Neural progenitor cell (in vitro differentiated cells): Measurements from ENCODE around the gene SHISA3. TPM values are rescaled to one million over a fixed set of nuclear protein-coding genes. Genes with fewer than 3 reads are reported as not detected.
A peak's percentile ranks its signal among the peaks of the same experiment; 100 is the strongest.

ENCODE experiments used
- DNase-seq: peaks from one replicate; pipeline ENCODE4 v3.0.0-alpha.2; 2016; ENCODE audit warnings: low spot score
- H2AFZ ChIP-seq: fragments of 200-600 bp; sonication (generic); replicated peaks from 2 replicates; pipeline ENCODE4 v1.6.1; 2016; ENCODE audit warnings: antibody characterized with exemption
- H3F3A ChIP-seq: fragments of 200-600 bp; sonication (generic); 2 replicates; pipeline ENCODE4 v1.6.1; 2016; ENCODE audit warnings: antibody characterized with exemption, low read depth
- H3K27ac ChIP-seq: fragments of 200-600 bp; sonication (generic); 2 replicates; pipeline ENCODE4 v1.5.1; 2016; ENCODE audit warnings: mild to moderate bottlenecking
- H3K27me3 ChIP-seq: fragments of 200-600 bp; sonication (generic); 2 replicates; pipeline ENCODE4 v1.6.1; 2016; ENCODE audit warnings: mild to moderate bottlenecking, moderate library complexity
- H3K36me3 ChIP-seq: fragments of 200-600 bp; sonication (generic); 2 replicates; pipeline ENCODE4 v1.5.1; 2016
- H3K4me1 ChIP-seq: fragments of 200-600 bp; sonication (generic); 2 replicates; pipeline ENCODE4 v1.6.1; 2016; ENCODE audit warnings: mixed run types
- H3K4me2 ChIP-seq: fragments of 200-600 bp; sonication (generic); 2 replicates; pipeline ENCODE4 v1.6.1; 2016
- H3K4me3 ChIP-seq: fragments of 200-600 bp; sonication (generic); 2 replicates; pipeline ENCODE4 v1.5.1; 2016
- H3K79me2 ChIP-seq: fragments of 200-600 bp; sonication (generic); 2 replicates; pipeline ENCODE4 v1.6.1; 2016; ENCODE audit warnings: low read depth
- H3K9ac ChIP-seq: fragments of 200-600 bp; sonication (generic); 2 replicates; pipeline ENCODE4 v1.6.1; 2016
- H3K9me3 ChIP-seq: fragments of 200-600 bp; sonication (generic); 2 replicates; pipeline ENCODE4 v1.5.1; 2016; ENCODE audit warnings: low read depth
- H4K20me1 ChIP-seq: fragments of 200-600 bp; sonication (generic); 2 replicates; pipeline ENCODE4 v1.6.1; 2016; ENCODE audit warnings: low read depth
- H3K27ac Mint-ChIP-seq: 3 replicates; pipeline ENCODE4 v1.8.0; 2021; ENCODE audit warnings: mixed read lengths
- H3K27me3 Mint-ChIP-seq: 2 replicates; pipeline ENCODE4 v1.8.0; 2022; ENCODE audit warnings: low read depth, mild to moderate bottlenecking, inconsistent platforms, moderate library complexity, mixed read lengths; ENCODE audit not compliant: insufficient read depth
- H3K36me3 Mint-ChIP-seq: 3 replicates; pipeline ENCODE4 v1.8.0; 2021; ENCODE audit warnings: mixed read lengths
- H3K4me1 Mint-ChIP-seq: 3 replicates; pipeline ENCODE4 v1.8.0; 2021; ENCODE audit warnings: mixed read lengths
- H3K4me3 Mint-ChIP-seq: 3 replicates; pipeline ENCODE4 v1.8.0; 2021; ENCODE audit warnings: mild to moderate bottlenecking, moderate library complexity, mixed read lengths
- H3K9me3 Mint-ChIP-seq: 3 replicates; pipeline ENCODE4 v1.8.0; 2020; ENCODE audit warnings: mixed read lengths
- CTCF ChIP-seq: fragments of 200-600 bp; sonication (generic); IDR thresholded peaks from 2 replicates; pipeline ENCODE4 v1.5.1; 2017; ENCODE audit warnings: antibody characterized with exemption, mild to moderate bottlenecking
- EZH2 ChIP-seq: fragments of 200-600 bp; sonication (generic); IDR thresholded peaks from 2 replicates; pipeline ENCODE4 v1.6.1; 2017; ENCODE audit warnings: antibody characterized with exemption, mild to moderate bottlenecking, moderate library complexity
- EZH2phosphoT487 ChIP-seq: fragments of 200-600 bp; sonication (generic); IDR thresholded peaks from 2 replicates; pipeline ENCODE4 v1.6.1; 2017; ENCODE audit warnings: antibody characterized with exemption
- total RNA-seq: library from RNA; depleted of rRNA; stranded (reverse); fragments of >200 nt; gene quantifications from 2 replicates; pipeline ENCODE4 v1.2.3, GENCODE V29; 2015; ENCODE audit warnings: low replicate concordance

SHISA3 gene
- total RNA-seq, 1 donor from 2014 or later = not detected

GRCh38 chr4:42404001-42404400, 6.7 kb downstream of the SHISA3 start:
- Histone ChIP-seq H3K4me1 (peaks cover 7% of the 10 kb centered on the region), H3K9me3 (no peaks in the 10 kb centered on the region), H4K20me1 (no peaks in the 10 kb centered on the region), H3K4me3 (no peak overlapping the region), H3K9ac (no peak overlapping the region), H3K36me3 (no peaks in the 10 kb centered on the region), H3K27ac (no peak overlapping the region), H3K4me2 (no peak overlapping the region), H3K79me2 (no peaks in the 10 kb centered on the region), H2AFZ (no peak overlapping the region), H3F3A (peaks cover 18% of the 10 kb centered on the region), H3K27me3 (peaks cover 32% of the 10 kb centered on the region)
- peaks cover 10% of the 10 kb centered on the region for H3K4me1 Mint-ChIP-seq
- peak; percentile 38 for DNase-seq
- H3K27me3 Mint-ChIP-seq = peaks cover 25% of the 10 kb centered on the region
- no peak overlapping the region for H3K27ac Mint-ChIP-seq
- TF ChIP-seq CTCF (peak; percentile 53), EZH2phosphoT487 (no peak)
- no peaks in the 10 kb centered on the region for H3K36me3 Mint-ChIP-seq
- no peak overlapping the region for H3K4me3 Mint-ChIP-seq
- peaks cover 2% of the 10 kb centered on the region for H3K9me3 Mint-ChIP-seq

GRCh38 chr4:42410446-42410845, 13.2 kb downstream of the SHISA3 start:
- no peaks in the 10 kb centered on the region for H3K9me3 Mint-ChIP-seq
- H3K27me3 Mint-ChIP-seq = peaks cover 2% of the 10 kb centered on the region

GRCh38 chr4:42411803-42412202, 14.5 kb downstream of the SHISA3 start:
- no peak overlapping the region for H3K27ac Mint-ChIP-seq
- H3K79me2 ChIP-seq = no peaks in the 10 kb centered on the region
- H3K27me3 ChIP-seq = no peaks in the 10 kb centered on the region
- H3K4me3 ChIP-seq = no peak overlapping the region
- H3K9me3 Mint-ChIP-seq = no peaks in the 10 kb centered on the region
- TF ChIP-seq EZH2 (no peak), CTCF (no peak), EZH2phosphoT487 (no peak)
- no peaks in the 10 kb centered on the region for H3K36me3 ChIP-seq
- H3K27me3 Mint-ChIP-seq = peaks cover 2% of the 10 kb centered on the region
- no peak overlapping the region for H2AFZ ChIP-seq
- no peaks in the 10 kb centered on the region for H3F3A ChIP-seq
- no peak overlapping the region for H3K4me2 ChIP-seq
- H3K36me3 Mint-ChIP-seq = peaks cover 4% of the 10 kb centered on the region
- no peak overlapping the region for H3K4me3 Mint-ChIP-seq
- peaks cover 7% of the 10 kb centered on the region for H3K4me1 Mint-ChIP-seq
- H3K27ac ChIP-seq = no peak overlapping the region
- peaks cover 7% of the 10 kb centered on the region for H3K4me1 ChIP-seq
- H3K9me3 ChIP-seq = no peaks in the 10 kb centered on the region
- no peak overlapping the region for H3K9ac ChIP-seq
- H4K20me1 ChIP-seq = no peaks in the 10 kb centered on the region
- no peak for DNase-seq

More at GRCh38 chr4:42410446-42410845, 13.2 kb downstream of the SHISA3 start:
- Mint-ChIP-seq H3K4me3 (no peak overlapping the region), H3K27ac (no peak overlapping the region), H3K4me1 (peaks cover 2% of the 10 kb centered on the region), H3K36me3 (peaks cover 4% of the 10 kb centered on the region)
- Histone ChIP-seq H4K20me1 (no peaks in the 10 kb centered on the region), H3K36me3 (no peaks in the 10 kb centered on the region), H3K27ac (no peak overlapping the region), H3F3A (no peaks in the 10 kb centered on the region), H3K79me2 (no peaks in the 10 kb centered on the region), H2AFZ (no peak overlapping the region), H3K4me1 (no peaks in the 10 kb centered on the region), H3K4me2 (no peak overlapping the region), H3K4me3 (no peak overlapping the region), H3K9ac (no peak overlapping the region), H3K27me3 (no peaks in the 10 kb centered on the region), H3K9me3 (no peaks in the 10 kb centered on the region)
- no peak for DNase-seq
- TF ChIP-seq EZH2 (no peak), CTCF (no peak), EZH2phosphoT487 (no peak)

- H3K4me1 Mint-ChIP-seq = peaks cover 7% of the 10 kb centered on the region
- H3K4me3 Mint-ChIP-seq = no peak overlapping the region
- Histone ChIP-seq H4K20me1 (no peaks in the 10 kb centered on the region), H3K4me3 (no peak overlapping the region), H3K27ac (no peak overlapping the region), H3K4me1 (peaks cover 7% of the 10 kb centered on the region), H3K36me3 (no peaks in the 10 kb centered on the region), H2AFZ (no peak overlapping the region), H3K4me2 (no peak overlapping the region), H3K9ac (no peak overlapping the region), H3K27me3 (no peaks in the 10 kb centered on the region), H3K9me3 (no peaks in the 10 kb centered on the region), H3K79me2 (no peaks in the 10 kb centered on the region), H3F3A (no peaks in the 10 kb centered on the region)
- no peak overlapping the region for H3K27ac Mint-ChIP-seq
- no peaks in the 10 kb centered on the region for H3K9me3 Mint-ChIP-seq
- H3K27me3 Mint-ChIP-seq = peaks cover 2% of the 10 kb centered on the region
- DNase-seq = no peak
- TF ChIP-seq CTCF (no peak), EZH2 (no peak), EZH2phosphoT487 (no peak)
- H3K36me3 Mint-ChIP-seq = peaks cover 4% of the 10 kb centered on the region
These were observed 15.0 kb downstream of the SHISA3 start for GRCh38 chr4:42412251-42412650.
